Left ventricle myocardium inferior (tissue), 1 donor: ENCODE measurements around the gene CDK12. TPM values are rescaled to one million over a fixed set of nuclear protein-coding genes. Genes with fewer than 3 reads are reported as not detected.
"Not testable (repeated sequence)": the region's sequence is repeated elsewhere in the genome, so short reads cannot be mapped to it uniquely, and the experiment has no call there.

ENCODE experiments used
- DNase-seq: peaks from one replicate; pipeline ENCODE4 v3.0.0-alpha.2; 2020
- H3K27ac ChIP-seq: fragments of 200-600 bp; replicated peaks from 2 replicates; pipeline ENCODE4 v1.8.0; 2021
- H3K27me3 ChIP-seq: fragments of 200-600 bp; 2 replicates; pipeline ENCODE4 v1.8.0; 2021; ENCODE audit warnings: low read depth
- H3K36me3 ChIP-seq: fragments of 200-600 bp; 2 replicates; pipeline ENCODE4 v1.8.0; 2021
- H3K4me1 ChIP-seq: fragments of 200-600 bp; 2 replicates; pipeline ENCODE4 v1.8.0; 2021
- H3K4me3 ChIP-seq: fragments of 200-600 bp; 2 replicates; pipeline ENCODE4 v1.8.0; 2021; ENCODE audit warnings: mild to moderate bottlenecking, moderate library complexity
- H3K9me3 ChIP-seq: fragments of 200-600 bp; replicated peaks from 2 replicates; pipeline ENCODE4 v1.8.0; 2021
- intact Hi-C: fragments of 100-400 bp; cut with micrococcal nuclease; formaldehyde crosslinking; loops from one replicate; pipeline ENCODE4 v1.11.0; 2022
- total RNA-seq: library from RNA; stranded (reverse); fragmentation: NEBNext Ultra II Directional; extraction: Animal tissue kit (Norgen Biotek cat#: 25700); gene quantifications from one replicate; pipeline ENCODE4 v1.2.1, GENCODE V29; 2021
- TF ChIP-seq, protein P1 (sequence below): fragments of 200-600 bp; IDR thresholded peaks from 2 replicates; pipeline ENCODE4 v1.8.0; 2021; ENCODE audit warnings: antibody characterized with exemption, mild to moderate bottlenecking, borderline replicate concordance
- donor health status: DM: no; HTN: yes; CAD: no; lungs with severe emphysema.

The CDK12 gene
- total RNA-seq, 1 donor from 2014 or later: 19.7 TPM

DNA sequence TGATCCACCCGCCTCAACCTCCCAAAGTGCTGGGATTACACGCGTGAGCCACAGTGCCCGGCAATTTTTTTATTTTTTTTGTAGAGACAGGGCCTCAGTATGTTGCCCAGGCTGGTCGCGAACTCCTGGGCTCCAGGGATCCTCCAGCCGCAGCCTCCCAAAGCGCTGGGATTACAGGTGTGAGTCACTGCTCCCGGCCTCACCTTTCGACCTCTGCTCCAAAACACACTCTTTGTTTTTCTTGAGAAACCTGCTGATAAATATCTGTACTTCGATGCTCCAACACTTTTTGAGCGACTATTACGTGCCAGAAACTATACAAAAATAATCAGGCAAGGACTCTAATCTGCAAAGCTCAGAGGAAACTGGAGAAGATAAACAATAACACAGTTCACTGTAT is 11.2 kb upstream of the CDK12 start:
- peak overlapping the region; percentile 84 for H3K4me3 ChIP-seq
- no peaks in the 10 kb centered on the region for H3K27me3 ChIP-seq
- no peak overlapping the region for H3K27ac ChIP-seq
- intact Hi-C loops: no loop called here
- peaks cover 19% of the 10 kb centered on the region for H3K4me1 ChIP-seq
- H3K36me3 ChIP-seq: peaks cover 35% of the 10 kb centered on the region
- no peak for DNase-seq
- H3K9me3 ChIP-seq: no peaks in the 10 kb centered on the region
- TF ChIP-seq, protein P1, sequence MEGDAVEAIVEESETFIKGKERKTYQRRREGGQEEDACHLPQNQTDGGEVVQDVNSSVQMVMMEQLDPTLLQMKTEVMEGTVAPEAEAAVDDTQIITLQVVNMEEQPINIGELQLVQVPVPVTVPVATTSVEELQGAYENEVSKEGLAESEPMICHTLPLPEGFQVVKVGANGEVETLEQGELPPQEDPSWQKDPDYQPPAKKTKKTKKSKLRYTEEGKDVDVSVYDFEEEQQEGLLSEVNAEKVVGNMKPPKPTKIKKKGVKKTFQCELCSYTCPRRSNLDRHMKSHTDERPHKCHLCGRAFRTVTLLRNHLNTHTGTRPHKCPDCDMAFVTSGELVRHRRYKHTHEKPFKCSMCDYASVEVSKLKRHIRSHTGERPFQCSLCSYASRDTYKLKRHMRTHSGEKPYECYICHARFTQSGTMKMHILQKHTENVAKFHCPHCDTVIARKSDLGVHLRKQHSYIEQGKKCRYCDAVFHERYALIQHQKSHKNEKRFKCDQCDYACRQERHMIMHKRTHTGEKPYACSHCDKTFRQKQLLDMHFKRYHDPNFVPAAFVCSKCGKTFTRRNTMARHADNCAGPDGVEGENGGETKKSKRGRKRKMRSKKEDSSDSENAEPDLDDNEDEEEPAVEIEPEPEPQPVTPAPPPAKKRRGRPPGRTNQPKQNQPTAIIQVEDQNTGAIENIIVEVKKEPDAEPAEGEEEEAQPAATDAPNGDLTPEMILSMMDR: no peak

DNA sequence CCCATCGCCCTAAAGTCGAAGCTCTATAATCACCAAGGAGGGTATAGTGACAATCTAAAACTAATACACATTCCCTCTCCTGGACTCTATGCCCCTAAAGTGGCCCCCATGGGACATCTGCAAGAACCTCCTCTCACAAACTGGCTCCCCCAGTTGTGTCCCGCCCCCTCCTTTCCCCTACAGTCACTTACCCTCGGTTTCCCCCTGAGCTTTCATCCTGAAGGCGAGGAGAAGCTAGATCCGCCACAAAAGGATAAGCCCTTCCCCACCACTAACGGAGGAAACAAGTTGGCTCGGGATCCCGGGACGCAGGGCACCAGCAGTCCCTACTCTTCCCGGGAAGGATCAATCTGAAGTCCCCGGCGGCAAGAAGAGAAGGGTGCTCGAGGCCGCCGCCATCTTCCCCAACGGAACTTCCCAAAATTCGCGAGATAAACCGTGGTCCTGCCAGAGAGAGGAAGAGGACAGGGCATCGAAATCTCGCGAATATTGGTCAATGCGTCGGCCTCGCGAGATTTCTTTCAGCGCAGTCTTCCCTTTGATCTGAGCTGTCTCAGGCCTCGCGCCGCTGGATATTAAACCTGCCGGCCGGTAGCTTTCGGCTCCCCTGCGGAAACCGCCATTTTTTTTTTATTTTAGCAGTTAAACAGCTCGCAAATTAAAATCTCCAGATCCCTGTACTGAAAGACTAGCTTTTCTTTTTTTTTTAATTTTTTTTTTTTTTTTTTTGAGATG is 10.3 kb upstream of the CDK12 start, which contains the start of gene MED1:
MED1 (minus strand) TSS at position 417 of the 735 bp plus-strand sequence; CDS start at position 216, 201 bp downstream.
- Histone ChIP-seq H3K27me3 (no peaks in the 10 kb centered on the region), H3K27ac (peak within 1 kb of the TSS; percentile 79), H3K4me1 (peaks cover 19% of the 10 kb centered on the region), H3K36me3 (peaks cover 26% of the 10 kb centered on the region), H3K4me3 (peak within 1 kb of the TSS; percentile 84), H3K9me3 (no peaks in the 10 kb centered on the region)
- peak; percentile 94 for DNase-seq
- TF ChIP-seq, protein P1: no peak
- intact Hi-C loops: no loop called here

DNA sequence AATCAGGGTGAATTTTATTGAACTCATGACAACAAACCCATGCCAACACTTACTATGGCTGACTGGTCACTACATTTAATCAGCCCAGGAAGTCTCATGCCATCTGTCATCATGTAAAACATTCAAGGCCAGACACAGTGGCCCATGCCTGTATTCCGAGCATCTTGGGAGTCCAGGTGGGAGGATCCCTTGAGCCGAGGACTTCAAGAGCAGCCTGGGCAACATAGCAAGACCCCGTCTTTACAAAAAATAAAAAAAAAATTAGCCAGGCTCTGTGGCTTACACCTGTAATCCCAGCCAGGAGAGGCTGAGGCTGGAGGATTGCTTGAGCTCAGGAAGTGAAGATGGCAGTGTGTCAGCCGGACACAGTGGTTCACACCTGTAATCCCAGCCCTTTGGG is 5.4 kb upstream of the CDK12 start:
- H3K9me3 ChIP-seq: no peaks in the 10 kb centered on the region
- intact Hi-C loops: no loop called here
- peaks cover 13% of the 10 kb centered on the region for H3K4me1 ChIP-seq
- TF ChIP-seq, protein P1: no peak
- no peaks in the 10 kb centered on the region for H3K27me3 ChIP-seq
- H3K4me3 ChIP-seq: no peak overlapping the region
- no peak overlapping the region for H3K27ac ChIP-seq
- no peak for DNase-seq
- no peaks in the 10 kb centered on the region for H3K36me3 ChIP-seq

DNA sequence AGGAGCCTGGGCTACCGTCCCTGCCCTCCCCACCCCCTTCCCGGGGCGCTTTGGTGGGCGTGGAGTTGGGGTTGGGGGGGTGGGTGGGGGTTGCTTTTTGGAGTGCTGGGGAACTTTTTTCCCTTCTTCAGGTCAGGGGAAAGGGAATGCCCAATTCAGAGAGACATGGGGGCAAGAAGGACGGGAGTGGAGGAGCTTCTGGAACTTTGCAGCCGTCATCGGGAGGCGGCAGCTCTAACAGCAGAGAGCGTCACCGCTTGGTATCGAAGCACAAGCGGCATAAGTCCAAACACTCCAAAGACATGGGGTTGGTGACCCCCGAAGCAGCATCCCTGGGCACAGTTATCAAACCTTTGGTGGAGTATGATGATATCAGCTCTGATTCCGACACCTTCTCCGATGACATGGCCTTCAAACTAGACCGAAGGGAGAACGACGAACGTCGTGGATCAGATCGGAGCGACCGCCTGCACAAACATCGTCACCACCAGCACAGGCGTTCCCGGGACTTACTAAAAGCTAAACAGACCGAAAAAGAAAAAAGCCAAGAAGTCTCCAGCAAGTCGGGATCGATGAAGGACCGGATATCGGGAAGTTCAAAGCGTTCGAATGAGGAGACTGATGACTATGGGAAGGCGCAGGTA is 762 bp downstream of the CDK12 start:
- no peaks in the 10 kb centered on the region for H3K27me3 ChIP-seq
- H3K4me3 ChIP-seq: peak overlapping the region; percentile 92
- intact Hi-C loops: no loop called here
- no peaks in the 10 kb centered on the region for H3K36me3 ChIP-seq
- no peak for DNase-seq
- peaks cover 50% of the 10 kb centered on the region for H3K4me1 ChIP-seq
- TF ChIP-seq, protein P1: no peak
- no peaks in the 10 kb centered on the region for H3K9me3 ChIP-seq
- H3K27ac ChIP-seq: peak overlapping the region; percentile 97

DNA sequence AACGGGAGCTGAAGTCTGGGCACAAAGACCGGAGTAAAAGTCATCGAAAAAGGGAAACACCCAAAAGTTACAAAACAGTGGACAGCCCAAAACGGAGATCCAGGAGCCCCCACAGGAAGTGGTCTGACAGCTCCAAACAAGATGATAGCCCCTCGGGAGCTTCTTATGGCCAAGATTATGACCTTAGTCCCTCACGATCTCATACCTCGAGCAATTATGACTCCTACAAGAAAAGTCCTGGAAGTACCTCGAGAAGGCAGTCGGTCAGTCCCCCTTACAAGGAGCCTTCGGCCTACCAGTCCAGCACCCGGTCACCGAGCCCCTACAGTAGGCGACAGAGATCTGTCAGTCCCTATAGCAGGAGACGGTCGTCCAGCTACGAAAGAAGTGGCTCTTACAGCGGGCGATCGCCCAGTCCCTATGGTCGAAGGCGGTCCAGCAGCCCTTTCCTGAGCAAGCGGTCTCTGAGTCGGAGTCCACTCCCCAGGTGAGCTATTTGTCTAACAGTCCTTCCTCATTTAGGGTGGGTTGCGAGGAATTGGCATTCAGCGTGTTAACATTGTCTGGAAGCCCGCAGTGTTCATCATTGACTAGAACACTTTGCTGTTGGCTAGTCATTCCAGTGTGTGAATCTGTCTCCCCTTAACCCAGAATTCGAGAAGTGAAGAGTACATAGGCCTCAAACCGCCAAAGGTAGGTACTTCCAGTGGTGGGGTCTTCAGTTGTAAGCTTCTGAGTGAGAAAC is 1.5 kb downstream of the CDK12 start:
- intact Hi-C loops: no loop called here
- Histone ChIP-seq H3K4me1 (peaks cover 57% of the 10 kb centered on the region), H3K4me3 (peak overlapping the region; percentile 92), H3K9me3 (no peaks in the 10 kb centered on the region), H3K27ac (peak overlapping the region; percentile 97), H3K36me3 (no peaks in the 10 kb centered on the region), H3K27me3 (no peaks in the 10 kb centered on the region)
- TF ChIP-seq, protein P1: no peak
- DNase-seq: no peak

DNA sequence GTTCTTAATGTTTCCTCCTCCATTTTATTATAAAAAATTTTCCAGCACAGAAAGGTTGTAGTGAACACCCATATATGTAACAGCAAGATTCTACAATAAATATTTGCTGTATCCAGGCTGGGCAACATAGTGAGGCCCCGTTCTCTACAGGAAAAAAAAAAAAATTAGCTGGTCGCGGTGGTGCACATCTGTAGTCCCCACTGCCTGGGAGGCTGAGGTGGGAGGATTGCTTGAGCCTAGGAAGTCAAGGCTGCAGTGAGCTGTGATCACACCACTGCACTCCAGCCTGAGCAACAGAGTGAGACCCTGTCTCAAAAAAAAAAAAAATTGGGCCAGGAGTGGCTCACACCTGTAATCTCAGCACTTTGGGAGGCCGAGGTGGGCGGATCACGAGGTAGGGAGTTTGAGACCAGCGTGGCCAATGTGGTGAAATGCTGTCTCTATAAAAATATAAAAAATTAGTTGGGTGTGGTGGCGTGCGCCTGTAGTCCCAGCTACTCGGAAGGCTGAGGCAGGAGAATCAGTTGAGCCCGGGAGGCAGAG is 3.4 kb downstream of the CDK12 start:
- intact Hi-C loops, H3K36me3 ChIP-seq, H3K9me3 ChIP-seq, H3K27me3 ChIP-seq, DNase-seq, H3K27ac ChIP-seq: not testable (repeated sequence)
- Histone ChIP-seq H3K4me1 (peaks cover 58% of the 10 kb centered on the region), H3K4me3 (peak overlapping the region; percentile 92)

DNA sequence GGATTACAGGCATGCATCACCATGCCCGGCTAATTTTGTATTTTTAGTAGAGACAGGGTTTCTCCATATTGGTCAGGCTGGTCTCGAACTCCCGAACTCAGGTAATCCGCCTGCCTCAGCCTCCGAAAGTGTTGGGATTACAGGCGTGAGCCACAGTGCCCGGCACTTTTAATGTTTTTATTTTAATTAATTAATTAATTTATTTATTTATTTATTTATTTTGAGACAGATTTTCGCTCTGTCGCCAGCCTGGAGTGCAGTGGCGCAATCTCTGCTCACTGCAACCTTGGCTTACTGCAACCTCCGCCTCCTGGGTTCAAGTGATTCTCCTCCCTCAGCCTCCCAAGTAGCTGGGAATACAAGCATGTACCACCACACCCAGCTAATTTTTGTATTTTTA is 7.3 kb downstream of the CDK12 start:
- H3K9me3 ChIP-seq, H3K27ac ChIP-seq, DNase-seq, H3K27me3 ChIP-seq, H3K4me3 ChIP-seq, intact Hi-C loops: not testable (repeated sequence)
- H3K36me3 ChIP-seq: peaks cover 46% of the 10 kb centered on the region
- peaks cover 30% of the 10 kb centered on the region for H3K4me1 ChIP-seq
